ENCODE data around the gene APRT. TPM values are rescaled to one million over a fixed set of nuclear protein-coding genes. Genes with fewer than 3 reads are reported as not detected.

APRT gene, protein sequence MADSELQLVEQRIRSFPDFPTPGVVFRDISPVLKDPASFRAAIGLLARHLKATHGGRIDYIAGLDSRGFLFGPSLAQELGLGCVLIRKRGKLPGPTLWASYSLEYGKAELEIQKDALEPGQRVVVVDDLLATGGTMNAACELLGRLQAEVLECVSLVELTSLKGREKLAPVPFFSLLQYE
- total RNA-seq (2011; cell fraction: chromatin; rRNA removed; ENCODE audit: low replicate concordance): 35.4 and 135 TPM in 2 replicates
- total RNA-seq (2011; cell fraction: nucleolus; rRNA removed): 138 and 183 TPM in 2 replicates
- 82.7 and 89.3 TPM in 2 replicates for total RNA-seq (2011; cell fraction: nucleoplasm; rRNA removed)
- total RNA-seq (2014; rRNA removed): 409 and 555 TPM in 2 replicates
- total RNA-seq (2014; rRNA removed; fragmentation: Illumina TruSeq; extraction: Trizol): 86.2 and 129 TPM in 2 replicates
- total RNA-seq (2015; rRNA removed; fragmentation: Illumina TruSeq; extraction: Trizol): 213 and 224 TPM in 2 replicates
- total RNA-seq (2021): 340 and 359 TPM in 2 replicates
- 146 and 234 TPM in 2 replicates for polyA plus RNA-seq (2011; rRNA removed)
- polyA plus RNA-seq (2011; cell fraction: cytosol; rRNA removed): 130 and 287 TPM in 2 replicates
- 161 and 192 TPM in 2 replicates for polyA plus RNA-seq (2011; cell fraction: nucleus; rRNA removed)
- polyA plus RNA-seq (2012): 290 and 337 TPM in 2 replicates
- 94.4 and 200 TPM in 2 replicates for polyA plus RNA-seq (2014; fragmentation: Illumina TruSeq; extraction: Trizol)
- 100 to 1,000 TPM in 1 of 2 experiments, 10 to 100 TPM in 1; 41.7 to 116 TPM for polyA plus RNA-seq (2014; fragmentation: Nextera tagmentation; extraction: Ambion mirVana)
- polyA plus RNA-seq (2014; rRNA removed): 354 and 422 TPM in 2 replicates
- 17.6 and 29.0 TPM in 2 replicates for polyA minus RNA-seq (2011; rRNA and poly(A)+ RNA removed)
- 127 and 142 TPM in 2 replicates for polyA minus RNA-seq (2011; cell fraction: cytosol; rRNA and poly(A)+ RNA removed)
- polyA minus RNA-seq (2011; cell fraction: nucleus; rRNA and poly(A)+ RNA removed): 49.9 and 62.3 TPM in 2 replicates
- Bru-seq, nascent RNA: percentile 90 among the genes with signal in this experiment
- BruChase-seq, experiment 1, labeled RNA remaining after a 2-hour chase: percentile 75 among the genes with signal in this experiment
- BruChase-seq, experiment 2, labeled RNA remaining after a 6-hour chase: percentile 73 among the genes with signal in this experiment
- long read RNA-seq, experiment 1, transcript APRT-210 (2 exons, 490 nt): minor isoform, 62 of 691 reads
- long read RNA-seq, experiment 1, transcript APRT-201 (5 exons, 947 nt): major isoform, 364 of 691 reads
- long read RNA-seq, experiment 1, transcript APRT-206 (2 exons, 437 nt): minor isoform, 23 of 691 reads
- long read RNA-seq, experiment 1, transcript APRT-202 (5 exons, 664 nt): minor isoform, 101 of 691 reads
- long read RNA-seq, experiment 1, partial matches to known transcripts: 66 of 691 reads
- long read RNA-seq, experiment 1, other reads (novel, unspliced or antisense): 64 of 691 reads
- long read RNA-seq, experiment 2, transcript APRT-201 (5 exons, 947 nt): major isoform, 7 of 543 reads
- long read RNA-seq, experiment 2, partial matches to known transcripts: 52 of 543 reads
- long read RNA-seq, experiment 2, other reads (novel, unspliced or antisense): 475 of 543 reads
- long read RNA-seq, experiment 3, transcript APRT-201 (5 exons, 947 nt): major isoform, 351 of 522 reads
- long read RNA-seq, experiment 3, transcript APRT-202 (5 exons, 664 nt): minor isoform, 61 of 522 reads
- long read RNA-seq, experiment 3, transcript APRT-206 (2 exons, 437 nt): minor isoform, 15 of 522 reads
- long read RNA-seq, experiment 3, transcript APRT-210 (2 exons, 490 nt): minor isoform, 37 of 522 reads
- long read RNA-seq, experiment 3, partial matches to known transcripts: 12 of 522 reads
- long read RNA-seq, experiment 3, other reads (novel, unspliced or antisense): 43 of 522 reads

DNA sequence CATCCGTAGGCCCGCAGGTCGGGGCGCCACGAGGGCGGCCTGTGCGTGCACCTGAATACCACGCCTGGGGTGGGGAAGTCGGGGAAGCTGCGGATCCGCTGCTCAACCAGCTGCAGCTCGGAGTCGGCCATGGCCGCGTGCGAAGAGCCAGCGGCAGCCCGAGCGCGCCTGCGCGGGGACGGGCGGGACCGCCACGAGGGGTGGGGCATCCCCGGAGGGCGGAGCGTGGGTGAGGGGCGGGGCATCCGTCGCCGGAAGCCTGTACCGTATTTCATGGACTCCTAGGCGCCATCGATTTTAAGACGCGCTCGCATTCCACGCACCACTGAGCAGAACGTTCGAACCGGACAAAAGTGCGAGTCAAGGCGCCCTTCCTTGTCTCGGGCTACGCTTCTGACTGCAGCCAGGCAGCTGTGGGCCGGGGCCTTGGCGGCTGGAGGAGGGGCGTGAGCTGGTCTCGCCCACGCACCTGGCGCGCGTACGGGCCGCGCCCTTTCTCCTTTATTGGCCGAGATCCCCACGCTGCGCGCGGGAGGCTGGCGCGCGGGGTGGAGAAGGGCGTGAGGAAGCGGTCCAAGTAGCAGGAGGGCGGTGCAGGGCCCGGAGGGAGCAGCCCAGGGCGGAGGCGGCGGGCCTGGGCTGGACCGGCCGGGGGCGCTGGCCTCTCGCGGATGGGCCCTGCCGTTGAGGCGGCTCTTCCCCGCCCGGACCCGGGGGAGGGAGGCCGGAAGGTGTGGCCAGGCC, at the start of gene APRT:
Gene APRT, minus strand, starts transcription at position 160 of the 744 bp plus-strand sequence. Its CDS starts 29 bp downstream, at position 131.
- Histone ChIP-seq H3K79me2 (ENCODE audit: control insufficient read depth, insufficient read depth, low read length) (peaks cover 39% of the 10 kb centered on the region), H3K9ac (ENCODE audit: insufficient read depth in 1 of 2, low read depth in 2 of 2, low read length in 2 of 2) (peak within 1 kb of the TSS; percentile 86 to 99), H3K4me2 (ENCODE audit: insufficient read depth, low read length) (peak within 1 kb of the TSS; percentile 96), H3K27me3 (ENCODE audit: control insufficient read depth in 2 of 2, insufficient read depth in 2 of 2, low read length in 2 of 2) (no peaks in the 10 kb centered on the region), H3K9me1 (ENCODE audit: control insufficient read depth, insufficient read depth, low read length) (no peaks in the 10 kb centered on the region), H3K36me3 (ENCODE audit: control insufficient read depth, insufficient read depth, low read length) (peaks cover 41% of the 10 kb centered on the region; the same call in 2 of the 3 replicates), H2AFZ (ENCODE audit: low read depth, low read length) (peak within 1 kb of the TSS; percentile 98), H3K4me1 (replicated peaks in 1 of 2; ENCODE audit: control insufficient read depth in 2 of 2, insufficient read depth in 2 of 2, low read length in 2 of 2) (peaks cover 14 to 82% of the 10 kb centered on the region in 2 experiments), H3K4me3 (peak within 1 kb of the TSS; percentile 64), H3K27ac (ENCODE audit: extremely low read depth, low read depth, low read length) (peak within 1 kb of the TSS; percentile 94), H4K20me1 (replicated peaks; ENCODE audit: control insufficient read depth, insufficient read depth, low read length) (peaks cover 30% of the 10 kb centered on the region; the same call in 1 of the 2 replicates), H3K9me3 (replicated peaks; ENCODE audit: control insufficient read depth, insufficient read depth, low read depth, low read length) (no peaks in the 10 kb centered on the region)
- in situ Hi-C loops (cut with MboI) (loop anchor here (5.0 to 10.0 kb wide), 2 partner anchors 355 to 403 kb away; partner anchors contain the start of gene ZNF778), intact Hi-C loops (cut with micrococcal nuclease) (loop anchor here (2.0 to 10.0 kb wide), 6 partner anchors 45 to 695 kb away; partner anchors contain the start of genes CBFA2T3, CDH15, GALNS and SPG7)
- 0% methylated on average over 44 of the region's 84 CpGs for WGBS (ENCODE audit: insufficient coverage, low coverage, missing lambda C conversion rate)
- DNase-seq (ENCODE audit: extremely low read depth in 1 of 4, low spot score in 3 of 4) (peak; percentile 92 to 98 (median 95)), FAIRE-seq (peak; percentile 85), ATAC-seq (peak; percentile 84)
- ChIA-PET CTCF (ENCODE audit: low intra/inter-chr PET ratio) (interaction anchor here (0.6 to 1.9 kb wide), 9 partner anchors 46 to 810 kb away, joined by 3 to 16 read pairs (median 4); partner anchors contain the start of genes CBFA2T3 and CDH15), POLR2A (interaction anchor here (0.6 to 6.1 kb wide), 9 partner anchors 12 to 663 kb away, joined by 3 to 50 read pairs (median 5); partner anchors contain the start of gene PIEZO1)
- no TSS peak for BruUV-seq (replicated peaks)
- TF ChIP-seq, protein P1, sequence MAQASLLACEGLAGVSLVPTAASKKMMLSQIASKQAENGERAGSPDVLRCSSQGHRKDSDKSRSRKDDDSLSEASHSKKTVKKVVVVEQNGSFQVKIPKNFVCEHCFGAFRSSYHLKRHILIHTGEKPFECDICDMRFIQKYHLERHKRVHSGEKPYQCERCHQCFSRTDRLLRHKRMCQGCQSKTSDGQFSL (CRISPR knock-in tag; IDR thresholded peaks at IDR 0.05): no peak
- TF ChIP-seq, protein P1 (tag; IDR thresholded peaks at IDR 0.05): no peak
- TF ChIP-seq NUFIP1 (IDR thresholded peaks at IDR 0.05; ENCODE audit: partially characterized antibody): no peak
- no peak for TF ChIP-seq SLC30A9 (CRISPR knock-in tag; IDR thresholded peaks at IDR 0.05)
- TF ChIP-seq PRPF4 (IDR thresholded peaks at IDR 0.05; ENCODE audit: insufficient read depth, low read depth, low read length, poor library complexity, severe bottlenecking): no peak
- TF ChIP-seq ZNF239 (CRISPR knock-in tag; IDR thresholded peaks at IDR 0.05): no peak
- TF ChIP-seq PRMT5 (CRISPR knock-in tag; IDR thresholded peaks at IDR 0.05): no peak
- TF ChIP-seq MYNN (IDR thresholded peaks at IDR 0.05): no peak
- TF ChIP-seq MYNN (CRISPR knock-in tag; IDR thresholded peaks at IDR 0.05): no peak
- no peak for TF ChIP-seq ARID1B (IDR thresholded peaks at IDR 0.05)
- TF ChIP-seq POLR3A (IDR thresholded peaks at IDR 0.05; ENCODE audit: borderline replicate concordance, extremely low read depth, insufficient read depth, insufficient read length): no peak
- no peak for TF ChIP-seq EZH2 (IDR thresholded peaks at IDR 0.05; ENCODE audit: borderline replicate concordance, low read depth, low read length)
- TF ChIP-seq TCF7L2 (IDR thresholded peaks at IDR 0.05; ENCODE audit: low read depth, low read length): no peak
- TF ChIP-seq ETV5 (CRISPR knock-in tag; IDR thresholded peaks at IDR 0.05; ENCODE audit: low read depth): peak; percentile 88
